Right lobe of liver (tissue), 6 donors: ENCODE results near the gene MAPK8IP3. TPM values are rescaled to one million over a fixed set of nuclear protein-coding genes. Genes with fewer than 3 reads are reported as not detected.

Experiments
- ATAC-seq, 4 donors: fragments of 200-7000 bp; cut with Tn5 transposase; one replicate each; pipeline ENCODE4 v1.9.1; 2020; ENCODE audit warnings: mild to moderate bottlenecking in 4 of 4, moderate library complexity in 4 of 4
- DNase-seq, 3 donors: peaks; one replicate each; pipeline ENCODE4 v3.0.0-alpha.2; 2020
- H3K27ac ChIP-seq, 3 donors: fragments of 200-600 bp; one replicate each; pipeline ENCODE4 v1.8.0; 2022
- H3K27me3 ChIP-seq, 2 donors: fragments of 200-600 bp; one replicate each; pipeline ENCODE4 v1.8.0; 2022
- H3K36me3 ChIP-seq, 4 donors: fragments of 200-600 bp; sonication (generic) in 1 of 4; one replicate each; pipeline versions ENCODE4 v1.5.1 to v1.8.0; 2017 to 2022; ENCODE audit warnings: control low read depth in 1 of 4
- H3K4me1 ChIP-seq, 4 donors: fragments of 200-600 bp; sonication (generic) in 1 of 4; one replicate each; pipeline versions ENCODE4 v1.5.1 to v1.8.0; 2017 to 2022; ENCODE audit warnings: control low read depth in 1 of 4
- H3K4me3 ChIP-seq, 3 donors: fragments of 200-600 bp; one replicate each; pipeline ENCODE4 v1.8.0; 2022
- H3K9me3 ChIP-seq, 4 donors: fragments of 200-600 bp; sonication (generic) in 1 of 4; one replicate each; pipeline versions ENCODE4 v1.5.1 to v1.8.0; 2017 to 2022; ENCODE audit warnings: control low read depth in 1 of 4
- POLR2A ChIP-seq: fragments of 450-650 bp; IDR thresholded peaks from one replicate; pipeline ENCODE4 v1.6.1; 2017; ENCODE audit warnings: antibody characterized with exemption, mild to moderate bottlenecking
- WGBS: methylation state at CpG from one replicate; pipeline ENCODE4 v1.1.6; 2018; ENCODE audit warnings: low coverage, low lambda C conversion rate; ENCODE audit not compliant: insufficient coverage; ENCODE audit errors: missing lambda C conversion rate; 5-methylcytosine and 5-hydroxymethylcytosine counted together
- intact Hi-C, 2 donors: fragments of 100-400 bp; cut with DNase I; formaldehyde crosslinking; loops; one replicate each; pipeline versions ENCODE4 v1.11.2 to v1.14.1; 2022
- total RNA-seq, 6 experiments: library from RNA; depleted of rRNA in 2 of 6; stranded (reverse); fragments of >200 nt in 2 of 6; fragmentation: NEBNext Ultra II Directional in 3 of 6; extraction: Animal tissue kit (Norgen Biotek cat#: 25700) in 3 of 6; gene quantifications; one replicate each; pipeline versions ENCODE4 v1.1.0 to v1.2.4, GENCODE V29; 2016 to 2023
- TF ChIP-seq, protein P1 (sequence below), 4 donors: fragments of 200-600 bp in 3 of 4; fragments of 450-650 bp in 1 of 4; IDR thresholded peaks; one replicate each; pipeline versions ENCODE4 v1.5.1 to v1.8.0; 2016 to 2022; ENCODE audit warnings: antibody characterized with exemption in 4 of 4, mild to moderate bottlenecking in 2 of 4
- donor health status: DM: no; HTN: yes; CAD: no.
- donor health status: DM: no; HTN: no; CAD: no.
- donor health status: DM: no; HTN: no; CAD: no.
- donor health status: DM: no; HTN: yes; CAD: no.
- donor health status: DM: no; HTN: yes; CAD: no.

Gene MAPK8IP3
- total RNA-seq, 6 experiments from 2014 or later = 8.7 to 37.3 (median 23.0) TPM

DNA sequence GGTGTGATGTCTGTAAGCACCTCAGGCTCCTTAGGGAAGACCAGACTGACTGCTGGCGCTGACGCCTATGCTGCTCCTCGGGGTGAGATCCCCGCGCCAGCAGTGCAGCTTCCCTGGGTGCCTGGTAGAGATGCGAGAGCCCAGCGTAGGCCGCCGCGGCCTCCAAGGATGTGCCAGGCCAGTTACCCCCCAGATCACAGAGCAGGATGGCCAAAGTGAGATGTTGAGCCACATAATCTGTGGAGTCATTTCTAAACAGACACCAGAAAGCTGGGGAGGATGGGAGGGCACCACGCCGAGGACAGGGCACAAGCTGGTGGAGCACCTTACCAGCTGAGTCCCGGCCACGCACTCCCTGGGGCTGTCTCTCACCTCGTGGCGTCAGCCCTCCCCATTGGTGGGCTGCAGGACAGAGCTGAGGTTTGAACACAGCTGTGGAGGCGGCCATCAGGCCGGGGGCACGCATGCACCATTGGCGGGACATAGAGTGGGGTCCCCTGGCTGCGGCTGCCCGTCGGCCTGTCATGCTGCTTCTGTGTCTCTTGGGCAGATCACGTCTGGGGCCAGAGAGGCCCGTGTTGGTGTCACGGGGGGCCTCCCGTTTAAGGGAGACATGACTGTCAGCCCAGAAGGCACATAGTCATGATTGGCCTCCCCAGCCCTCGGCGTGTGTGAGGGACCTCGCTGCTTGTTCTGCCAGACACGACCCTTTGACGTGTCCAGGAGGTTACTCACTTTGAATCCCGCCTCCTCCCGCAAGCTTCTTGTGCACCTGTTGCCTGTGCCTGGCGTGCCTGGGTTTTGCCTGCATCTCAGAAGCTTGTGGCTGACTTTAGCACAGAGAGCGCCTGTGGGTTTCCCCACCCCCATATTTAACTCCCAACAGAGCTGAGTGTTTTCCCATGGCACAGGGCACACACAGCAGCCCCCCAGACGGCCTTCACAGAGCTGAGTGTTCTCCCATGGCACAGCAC, 21.9 kb downstream of the MAPK8IP3 start:
- no peaks in the 10 kb centered on the region for H3K27me3 ChIP-seq
- ATAC-seq (no peak), DNase-seq (no peak)
- 50% methylated on average over 2 of the region's 37 CpGs for WGBS
- peaks cover 0 to 24% (median 4%) of the 10 kb centered on the region in 4 donors for H3K36me3 ChIP-seq
- H3K4me1 ChIP-seq = no peaks in the 10 kb centered on the region
- no peak for TF ChIP-seq POLR2A
- TF ChIP-seq, protein P1, sequence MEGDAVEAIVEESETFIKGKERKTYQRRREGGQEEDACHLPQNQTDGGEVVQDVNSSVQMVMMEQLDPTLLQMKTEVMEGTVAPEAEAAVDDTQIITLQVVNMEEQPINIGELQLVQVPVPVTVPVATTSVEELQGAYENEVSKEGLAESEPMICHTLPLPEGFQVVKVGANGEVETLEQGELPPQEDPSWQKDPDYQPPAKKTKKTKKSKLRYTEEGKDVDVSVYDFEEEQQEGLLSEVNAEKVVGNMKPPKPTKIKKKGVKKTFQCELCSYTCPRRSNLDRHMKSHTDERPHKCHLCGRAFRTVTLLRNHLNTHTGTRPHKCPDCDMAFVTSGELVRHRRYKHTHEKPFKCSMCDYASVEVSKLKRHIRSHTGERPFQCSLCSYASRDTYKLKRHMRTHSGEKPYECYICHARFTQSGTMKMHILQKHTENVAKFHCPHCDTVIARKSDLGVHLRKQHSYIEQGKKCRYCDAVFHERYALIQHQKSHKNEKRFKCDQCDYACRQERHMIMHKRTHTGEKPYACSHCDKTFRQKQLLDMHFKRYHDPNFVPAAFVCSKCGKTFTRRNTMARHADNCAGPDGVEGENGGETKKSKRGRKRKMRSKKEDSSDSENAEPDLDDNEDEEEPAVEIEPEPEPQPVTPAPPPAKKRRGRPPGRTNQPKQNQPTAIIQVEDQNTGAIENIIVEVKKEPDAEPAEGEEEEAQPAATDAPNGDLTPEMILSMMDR (IDR thresholded peaks at IDR 0.05) = no peak
- no peak overlapping the region for H3K27ac ChIP-seq
- no peaks in the 10 kb centered on the region for H3K9me3 ChIP-seq
- intact Hi-C loops = no loop called here
- H3K4me3 ChIP-seq = no peak overlapping the region

DNA sequence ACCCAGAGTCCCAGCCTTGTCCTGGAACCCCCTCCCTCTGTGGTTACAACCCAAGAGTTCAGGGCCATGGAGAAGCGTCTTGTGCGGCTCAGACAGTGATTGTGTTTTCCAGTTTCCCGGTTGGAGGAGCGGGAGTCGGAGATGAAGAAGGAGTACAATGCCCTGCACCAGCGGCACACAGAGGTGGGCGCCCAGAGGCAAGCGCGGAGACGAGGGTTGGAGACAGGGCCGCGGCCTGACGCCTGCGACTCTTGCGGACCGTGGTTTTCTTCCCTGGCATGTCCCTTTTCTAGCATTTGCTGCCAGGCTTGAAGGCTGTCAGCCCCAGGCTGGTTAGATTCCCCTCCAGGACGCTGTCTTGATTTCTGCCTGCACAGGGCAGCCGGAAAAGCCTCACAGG, 23.0 kb downstream of the MAPK8IP3 start:
- TF ChIP-seq, protein P1 (IDR thresholded peaks at IDR 0.05) = no peak
- TF ChIP-seq POLR2A = no peak
- no peak for ATAC-seq
- Histone ChIP-seq H3K9me3 (no peaks in the 10 kb centered on the region), H3K27ac (no peak overlapping the region), H3K4me1 (no peaks in the 10 kb centered on the region), H3K27me3 (no peaks in the 10 kb centered on the region), H3K36me3 (peaks cover 0 to 34% (median 5%) of the 10 kb centered on the region in 4 donors), H3K4me3 (no peak overlapping the region)
- 98% methylated on average over 10 of the region's 18 CpGs for WGBS
- intact Hi-C loops = no loop called here
- no peak for DNase-seq

DNA sequence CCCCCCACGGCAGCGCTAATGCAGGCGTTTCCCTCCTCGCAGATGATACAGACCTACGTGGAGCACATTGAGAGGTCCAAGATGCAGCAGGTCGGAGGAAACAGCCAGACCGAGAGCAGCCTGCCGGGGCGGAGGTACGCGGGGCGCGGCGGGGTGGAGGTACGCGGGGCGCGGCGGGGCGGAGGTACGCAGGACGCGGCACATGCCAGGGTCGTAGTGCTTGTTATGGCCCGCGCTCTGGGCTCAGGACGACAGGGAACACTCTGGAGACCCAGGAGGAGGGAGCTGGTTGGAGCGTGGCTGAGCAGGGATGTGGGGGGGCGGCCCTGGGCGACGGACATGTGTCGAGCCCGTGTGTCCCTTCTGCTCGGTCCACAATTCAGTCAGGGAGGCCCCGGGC, 23.4 kb downstream of the MAPK8IP3 start:
- peaks cover 0 to 38% (median 8%) of the 10 kb centered on the region in 4 donors for H3K36me3 ChIP-seq
- H3K9me3 ChIP-seq = no peaks in the 10 kb centered on the region
- no peak overlapping the region for H3K27ac ChIP-seq
- DNase-seq (no peak), ATAC-seq (no peak)
- no peak for TF ChIP-seq POLR2A
- TF ChIP-seq, protein P1 (IDR thresholded peaks at IDR 0.05) = no peak
- WGBS = 76% methylated on average over 5 of the region's 35 CpGs
- no peak overlapping the region for H3K4me3 ChIP-seq
- no peaks in the 10 kb centered on the region for H3K27me3 ChIP-seq
- H3K4me1 ChIP-seq = no peaks in the 10 kb centered on the region
- intact Hi-C loops = no loop called here

DNA sequence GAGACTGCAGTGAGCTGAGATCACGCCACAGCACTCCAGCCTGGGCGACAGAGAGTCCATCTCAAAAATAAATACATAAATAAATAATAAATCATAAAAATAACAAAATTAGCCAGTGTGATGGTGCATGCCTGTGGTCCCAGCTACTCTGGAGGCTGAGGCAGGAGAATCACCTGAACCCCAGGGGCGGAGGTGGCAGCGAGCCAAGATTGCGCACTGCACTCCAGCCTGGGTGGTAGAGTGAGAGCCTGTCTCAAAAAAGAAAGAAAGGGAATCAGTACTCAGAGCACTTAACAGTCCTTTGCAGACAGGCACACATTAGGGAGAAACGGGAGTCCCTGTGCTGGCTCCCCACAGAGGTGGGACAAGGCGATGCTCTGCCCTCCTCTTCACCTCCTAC, 25.1 kb downstream of the MAPK8IP3 start:
- TF ChIP-seq, protein P1 (IDR thresholded peaks at IDR 0.05) = no peak
- no peak for TF ChIP-seq POLR2A
- Histone ChIP-seq H3K36me3 (peaks cover 0 to 36% (median 8%) of the 10 kb centered on the region in 4 donors), H3K4me1 (no peaks in the 10 kb centered on the region), H3K27me3 (no peaks in the 10 kb centered on the region), H3K27ac (no peak overlapping the region), H3K4me3 (no peak overlapping the region), H3K9me3 (no peaks in the 10 kb centered on the region)
- 88% methylated on average over 5 of the region's 7 CpGs for WGBS
- intact Hi-C loops = no loop called here
- no peak for ATAC-seq
- no peak for DNase-seq
